Hepatocyte (in vitro differentiated cells): ENCODE data around the gene STAMBP.

Experiments
- CTCF ChIP-seq: fragments of 200-600 bp; sonication (generic); IDR thresholded peaks from 2 replicates; pipeline ENCODE4 v1.5.1; 2016; ENCODE audit warnings: antibody characterized with exemption, mild to moderate bottlenecking; ENCODE audit not compliant: poor library complexity
- EZH2 ChIP-seq: fragments of 200-600 bp; sonication (generic); IDR thresholded peaks from 2 replicates; pipeline ENCODE4 v1.6.1; 2016; ENCODE audit warnings: antibody characterized with exemption, mild to moderate bottlenecking, borderline replicate concordance
- EZH2phosphoT487 ChIP-seq: fragments of 200-600 bp; sonication (generic); IDR thresholded peaks from one replicate; pipeline ENCODE4 v1.6.1; 2018; ENCODE audit warnings: antibody characterized with exemption, mild to moderate bottlenecking, low read depth, moderate library complexity; ENCODE audit not compliant: unreplicated experiment, severe bottlenecking

GRCh38 chr2:73914667-73915066 lies 85.9 kb downstream of the STAMBP start:
- TF ChIP-seq CTCF (no peak), EZH2phosphoT487 (no peak), EZH2 (no peak)
